ENCODE data around the gene TOGARAM2. TPM values are rescaled to one million over a fixed set of nuclear protein-coding genes. Genes with fewer than 3 reads are reported as not detected.

Gene TOGARAM2
- total RNA-seq, 1 experiment from 2014 or later, result 0.76 TPM

- Histone ChIP-seq H3K36me3 (ENCODE audit: control insufficient read depth in 1 of 2, insufficient read depth in 2 of 2, low read length in 2 of 2) (no peaks in the 10 kb centered on the region), H2AFZ (ENCODE audit: low read depth, low read length, poor library complexity, severe bottlenecking) (no peak overlapping the region), H3K27ac (ENCODE audit: low read depth, low read length) (no peak overlapping the region), H3K4me3 (replicated peaks in 1 of 2; ENCODE audit: low read depth in 1 of 2, low read length in 2 of 2) (no peak overlapping the region), H3K9ac (ENCODE audit: low read length) (no peak overlapping the region), H4K20me1 (ENCODE audit: insufficient read depth) (no peaks in the 10 kb centered on the region), H3K27me3 (ENCODE audit: insufficient read depth, low read length) (no peaks in the 10 kb centered on the region), H3K4me2 (ENCODE audit: low read length) (no peak overlapping the region), H3K9me2 (ENCODE audit: insufficient read depth) (no peaks in the 10 kb centered on the region), H3K79me2 (ENCODE audit: insufficient read depth, low read length) (no peaks in the 10 kb centered on the region), H3K9me3 (ENCODE audit: control insufficient read depth in 1 of 2, insufficient read depth in 1 of 2, low read depth in 1 of 2, low read length in 2 of 2) (no peaks in the 10 kb centered on the region), H3K4me1 (ENCODE audit: control insufficient read depth in 1 of 2, insufficient read depth in 2 of 2, low read length in 2 of 2) (no peaks in the 10 kb centered on the region)
- no peak for TF ChIP-seq YY1 (IDR thresholded peaks at IDR 0.05; ENCODE audit: extremely low read depth, insufficient replicate concordance, low read depth, low read length)
- TF ChIP-seq ELF1 (IDR thresholded peaks at IDR 0.05; ENCODE audit: borderline replicate concordance, low read depth), result no peak
- TF ChIP-seq SIN3A (IDR thresholded peaks at IDR 0.05; ENCODE audit: low read depth), result no peak
- no peak for TF ChIP-seq SRF (IDR thresholded peaks at IDR 0.05; ENCODE audit: low read depth)
- TF ChIP-seq, protein P1, sequence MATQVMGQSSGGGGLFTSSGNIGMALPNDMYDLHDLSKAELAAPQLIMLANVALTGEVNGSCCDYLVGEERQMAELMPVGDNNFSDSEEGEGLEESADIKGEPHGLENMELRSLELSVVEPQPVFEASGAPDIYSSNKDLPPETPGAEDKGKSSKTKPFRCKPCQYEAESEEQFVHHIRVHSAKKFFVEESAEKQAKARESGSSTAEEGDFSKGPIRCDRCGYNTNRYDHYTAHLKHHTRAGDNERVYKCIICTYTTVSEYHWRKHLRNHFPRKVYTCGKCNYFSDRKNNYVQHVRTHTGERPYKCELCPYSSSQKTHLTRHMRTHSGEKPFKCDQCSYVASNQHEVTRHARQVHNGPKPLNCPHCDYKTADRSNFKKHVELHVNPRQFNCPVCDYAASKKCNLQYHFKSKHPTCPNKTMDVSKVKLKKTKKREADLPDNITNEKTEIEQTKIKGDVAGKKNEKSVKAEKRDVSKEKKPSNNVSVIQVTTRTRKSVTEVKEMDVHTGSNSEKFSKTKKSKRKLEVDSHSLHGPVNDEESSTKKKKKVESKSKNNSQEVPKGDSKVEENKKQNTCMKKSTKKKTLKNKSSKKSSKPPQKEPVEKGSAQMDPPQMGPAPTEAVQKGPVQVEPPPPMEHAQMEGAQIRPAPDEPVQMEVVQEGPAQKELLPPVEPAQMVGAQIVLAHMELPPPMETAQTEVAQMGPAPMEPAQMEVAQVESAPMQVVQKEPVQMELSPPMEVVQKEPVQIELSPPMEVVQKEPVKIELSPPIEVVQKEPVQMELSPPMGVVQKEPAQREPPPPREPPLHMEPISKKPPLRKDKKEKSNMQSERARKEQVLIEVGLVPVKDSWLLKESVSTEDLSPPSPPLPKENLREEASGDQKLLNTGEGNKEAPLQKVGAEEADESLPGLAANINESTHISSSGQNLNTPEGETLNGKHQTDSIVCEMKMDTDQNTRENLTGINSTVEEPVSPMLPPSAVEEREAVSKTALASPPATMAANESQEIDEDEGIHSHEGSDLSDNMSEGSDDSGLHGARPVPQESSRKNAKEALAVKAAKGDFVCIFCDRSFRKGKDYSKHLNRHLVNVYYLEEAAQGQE (IDR thresholded peaks at IDR 0.05; ENCODE audit: low read depth), result no peak
- TF ChIP-seq EGR1 (IDR thresholded peaks at IDR 0.05; ENCODE audit: low read depth), result no peak
- no peak for TF ChIP-seq POLR2A (IDR thresholded peaks at IDR 0.05; ENCODE audit: borderline replicate concordance, extremely low read depth, insufficient read depth, insufficient read length)
- TF ChIP-seq EZH2phosphoT487 (IDR thresholded peaks at IDR 0.05; ENCODE audit: borderline replicate concordance), result no peak
- no peak for TF ChIP-seq RAD21 (IDR thresholded peaks at IDR 0.05; ENCODE audit: low read depth)
- no peak for TF ChIP-seq JUND (IDR thresholded peaks at IDR 0.05)
- intact Hi-C loops (cut with micrococcal nuclease), result no loop called here
- DNase-seq (ENCODE audit: low read depth, low spot score) (no peak), ATAC-seq (no peak)
- ChIA-PET CTCF (no interaction called here), POLR2A (no interaction called here), RAD21 (ENCODE audit: low non-redundant PET in 1 of 2, low total read pairs in 2 of 2, uncharacterized antibody in 2 of 2, unreplicated experiment in 2 of 2) (no interaction called here)
- BruUV-seq (replicated peaks), result no TSS peak
These were observed 58.8 kb downstream of the TOGARAM2 start for GRCh38 chr2:29039718-29040480.
